Measurements from ENCODE around the gene RAB21.
A peak's percentile ranks its signal among the peaks of the same experiment; 100 is the strongest.
"Not testable (repeated sequence)": the region's sequence is repeated elsewhere in the genome, so short reads cannot be mapped to it uniquely, and the experiment has no call there.

Gene RAB21

DNA sequence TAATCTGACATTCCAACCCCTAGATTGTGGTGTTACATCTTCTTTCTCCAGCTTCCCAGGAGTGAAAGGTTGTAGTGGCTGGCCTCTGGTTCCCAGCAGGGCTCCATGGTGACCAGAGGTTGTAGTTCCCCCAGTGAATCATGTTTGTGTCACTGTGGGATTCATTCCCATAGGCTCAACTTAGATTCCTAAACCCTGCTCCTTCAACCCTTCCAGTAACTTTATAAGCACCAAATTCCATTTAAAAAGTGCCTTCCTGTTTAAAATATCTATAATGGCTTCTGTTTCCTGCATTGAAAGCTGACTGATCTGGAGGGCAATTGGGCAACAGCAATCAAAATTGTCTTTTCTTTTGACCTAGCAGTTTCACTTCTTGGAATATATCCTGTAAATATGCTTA lies 44.4 kb downstream of the RAB21 start:
- no peak for DNase-seq

GRCh38 chr12:71800177-71800576 lies 45.5 kb downstream of the RAB21 start:
- DNase-seq = no peak

- DNase-seq = no peak
These were observed 49.8 kb downstream of the RAB21 start for GRCh38 chr12:71804505-71804904.

GRCh38 chr12:71810921-71811320 lies 56.3 kb downstream of the RAB21 start:
- DNase-seq = no peak

- DNase-seq = peak; percentile 59
These were observed 60.6 kb downstream of the RAB21 start for GRCh38 chr12:71815242-71815641.

DNA sequence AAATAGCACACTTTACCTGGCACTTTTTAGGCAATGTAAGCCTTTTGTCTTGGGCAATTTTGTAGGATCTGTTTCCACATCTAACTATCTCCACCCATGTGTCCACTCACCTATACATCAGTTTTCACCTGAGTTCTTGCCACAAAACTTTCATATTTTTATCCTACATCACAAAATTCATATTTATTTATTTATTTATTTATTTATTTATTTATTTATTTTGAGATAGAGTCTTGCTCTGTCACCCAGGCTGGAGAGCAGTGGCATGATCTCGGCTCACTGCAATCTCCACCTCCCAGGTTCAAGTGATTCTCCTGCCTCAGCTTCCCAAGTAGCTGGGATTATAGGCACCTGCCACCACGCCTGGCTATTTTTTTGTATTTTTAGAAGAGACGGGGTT lies 67.4 kb downstream of the RAB21 start:
- DNase-seq = not testable (repeated sequence)

- DNase-seq = no peak
These were observed 74.2 kb downstream of the RAB21 start for GRCh38 chr12:71828813-71829212.

- DNase-seq = no peak
These were observed 82.7 kb downstream of the RAB21 start for GRCh38 chr12:71837356-71837755.

DNA sequence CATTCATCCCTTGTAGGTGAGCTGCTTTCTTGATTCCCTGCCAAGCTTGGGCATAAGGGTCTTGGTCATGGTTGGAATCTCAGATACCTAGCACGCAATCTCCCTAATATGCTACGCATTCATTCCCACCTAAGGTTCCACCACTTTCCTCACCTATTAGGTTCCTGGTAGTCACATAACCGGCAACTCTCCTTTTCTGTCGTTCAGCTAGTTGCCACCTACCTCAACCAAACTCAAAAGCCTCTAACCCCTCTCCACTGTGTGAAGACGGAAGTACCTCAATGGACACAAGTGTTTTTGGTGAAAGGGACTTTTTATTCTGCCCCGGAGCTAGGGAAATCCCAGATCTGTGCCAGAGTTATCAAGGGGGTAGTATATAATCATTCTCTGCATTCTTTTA lies 83.6 kb downstream of the RAB21 start:
- no peak for DNase-seq

DNA sequence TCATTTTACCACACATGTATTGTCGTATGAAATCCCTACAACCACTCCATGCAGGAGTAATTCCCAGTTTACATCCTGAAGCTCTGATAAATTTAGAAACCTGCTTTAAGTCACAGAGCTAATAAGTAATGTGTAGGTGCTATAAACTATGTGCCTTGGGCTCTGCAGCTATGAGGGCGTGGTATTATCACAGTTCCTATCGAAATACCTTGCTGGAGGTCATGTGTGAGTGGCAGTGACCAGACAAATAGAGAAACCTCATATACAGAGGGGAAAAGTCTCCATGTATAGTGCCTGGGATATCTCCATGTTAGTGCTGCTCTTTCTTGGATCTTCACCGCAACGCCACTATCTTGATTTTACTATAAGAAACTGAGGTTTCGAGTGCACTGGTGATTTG lies 84.0 kb downstream of the RAB21 start:
- no peak for DNase-seq

DNA sequence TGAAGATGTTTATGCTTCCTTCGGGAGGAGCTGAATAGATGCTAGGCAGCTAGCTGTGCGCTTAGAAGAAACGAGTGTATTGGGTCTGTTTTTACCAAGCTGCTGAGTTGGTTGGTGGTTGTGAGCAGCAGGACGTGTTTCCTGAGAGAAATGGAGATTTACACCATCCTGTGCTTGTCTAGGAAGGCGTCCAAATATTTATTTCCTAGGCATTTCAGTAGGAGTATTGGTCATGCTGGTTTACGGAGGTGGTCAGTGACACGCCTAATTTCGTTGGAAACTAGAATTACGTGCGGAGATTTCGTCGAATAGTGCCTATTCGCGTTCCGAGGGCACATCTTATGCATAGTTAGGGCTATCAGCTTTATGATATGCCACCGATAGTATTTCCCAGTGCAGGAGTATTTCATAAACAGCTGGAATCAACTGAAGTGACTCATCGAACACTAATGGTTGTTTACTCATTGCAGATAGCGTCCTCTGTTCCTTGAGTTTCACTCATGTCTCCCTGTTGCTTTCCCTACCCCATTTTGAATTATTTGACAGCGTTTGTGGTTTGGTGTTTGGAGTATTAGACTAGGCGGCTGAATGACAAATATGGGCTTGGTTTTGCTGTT lies 85.7 kb downstream of the RAB21 start:
- DNase-seq = peak; percentile 29

- peak; percentile 52 for DNase-seq
These were observed 91.8 kb downstream of the RAB21 start for GRCh38 chr12:71846322-71846940.

DNA sequence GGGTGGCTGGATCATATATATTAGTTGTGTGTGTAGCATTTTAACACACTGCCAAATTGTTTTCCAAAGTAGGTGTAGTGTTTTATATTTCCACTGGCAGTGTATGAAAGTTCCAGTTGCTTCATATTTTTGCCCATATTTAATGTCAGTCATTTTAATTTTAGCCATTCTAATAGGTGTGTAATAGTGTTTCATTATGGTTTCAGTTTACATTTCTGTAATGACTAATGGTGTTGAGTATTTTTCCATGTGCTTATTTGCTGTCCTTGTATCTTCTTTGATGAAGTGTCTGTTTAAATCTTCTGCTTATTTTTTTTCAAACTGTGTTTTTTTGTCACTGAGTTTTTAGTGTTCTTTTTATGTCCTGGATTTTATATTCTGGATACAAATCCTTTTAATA lies 93.5 kb downstream of the RAB21 start:
- DNase-seq = no peak

DNA sequence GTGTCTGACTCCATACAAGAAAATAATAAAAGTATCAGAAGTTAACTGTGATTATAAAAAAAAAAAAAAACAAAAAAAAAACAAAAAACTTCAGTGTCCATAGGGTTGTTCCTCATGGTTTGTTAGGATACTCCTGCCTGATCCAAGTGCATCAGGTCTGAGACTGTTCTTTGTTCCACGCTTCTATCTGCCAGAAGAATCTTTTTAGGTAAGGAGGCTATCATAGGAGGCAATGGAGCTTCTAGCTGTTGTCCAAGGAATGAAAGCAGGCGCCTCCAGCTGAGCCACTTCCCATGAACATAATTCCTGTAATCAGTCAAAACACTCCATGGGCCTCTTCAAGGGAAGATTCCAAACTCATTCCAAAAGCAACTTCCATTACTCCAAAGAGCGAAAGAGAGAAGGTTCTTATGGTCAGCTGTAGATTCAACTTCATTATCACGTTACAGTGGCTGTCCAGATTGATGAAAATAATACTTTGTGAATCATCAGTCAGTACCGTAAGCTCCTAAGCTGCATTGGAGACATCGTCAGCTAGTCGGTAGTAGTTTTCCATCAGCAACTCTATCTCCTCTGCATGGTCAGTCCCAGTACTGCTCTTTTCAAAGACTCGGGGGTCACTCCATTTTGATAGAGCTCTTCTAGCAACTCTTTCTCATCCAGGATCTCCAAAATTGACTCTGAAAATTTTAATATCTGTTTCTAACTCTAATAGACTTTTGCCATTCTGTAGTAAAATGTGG lies 94.6 kb downstream of the RAB21 start:
- no peak for DNase-seq
